Measurements from ENCODE around the gene ZDHHC22.

GRCh38 chr14:77126461-77126990 is 15.1 kb downstream of the ZDHHC22 start:
- TF ChIP-seq CTCF (IDR thresholded peaks at IDR 0.05) (no peak), POLR2A (IDR thresholded peaks at IDR 0.05) (no peak), EP300 (IDR thresholded peaks at IDR 0.05) (no peak)

Data from stomach (tissue), 4 donors.